Stimulated activated naive CD8-positive, alpha-beta T cell treated with anti-CD3 and anti-CD28 coated beads, Interleukin-15, Interleukin-2, amounts not matched to agents 100 U/mL and 50 U/mL, for 24 hours (primary cell): ENCODE measurements around the gene FN3KRP.

Experiments used
- ATAC-seq: fragments of 150-1000 bp; cut with Tn5 transposase; one replicate; pipeline ENCODE4 v1.10.0; 2021
- DNase-seq: peaks from one replicate; pipeline ENCODE4 v3.0.0; 2021

FN3KRP gene

GRCh38 chr17:82709676-82710498, 6.6 kb upstream of the FN3KRP start:
- DNase-seq (no peak), ATAC-seq (no peak)

- ATAC-seq (no peak), DNase-seq (no peak)
Observed at GRCh38 chr17:82710499-82711232, 5.8 kb upstream of the FN3KRP start.

GRCh38 chr17:82713071-82713723, 3.3 kb upstream of the FN3KRP start:
- no peak for DNase-seq
- no peak for ATAC-seq

GRCh38 chr17:82718986-82719685, 2.6 kb downstream of the FN3KRP start:
- DNase-seq: no peak
- no peak for ATAC-seq

- no peak for DNase-seq
- ATAC-seq: no peak
Observed at GRCh38 chr17:82720204-82720603, 3.7 kb downstream of the FN3KRP start.

- no peak for ATAC-seq
Observed at GRCh38 chr17:82722341-82723013, 6.0 kb downstream of the FN3KRP start.

GRCh38 chr17:82723169-82723807, 6.8 kb downstream of the FN3KRP start:
- DNase-seq: no peak

More at GRCh38 chr17:82722341-82723013, 6.0 kb downstream of the FN3KRP start:
- no peak for DNase-seq

GRCh38 chr17:82726427-82726826, 9.9 kb downstream of the FN3KRP start:
- DNase-seq (no peak), ATAC-seq (no peak)

More at GRCh38 chr17:82723169-82723807, 6.8 kb downstream of the FN3KRP start:
- no peak for ATAC-seq

- ATAC-seq (no peak), DNase-seq (no peak)
Observed at GRCh38 chr17:82729479-82730260, 13.2 kb downstream of the FN3KRP start.

- ATAC-seq (no peak), DNase-seq (no peak)
Observed at GRCh38 chr17:82732118-82732743, 15.7 kb downstream of the FN3KRP start.

- DNase-seq (peak; percentile 31), ATAC-seq (peak; percentile 50)
Observed at GRCh38 chr17:82734987-82735866, 18.7 kb downstream of the FN3KRP start, which contains the start of gene FN3K. FN3K (plus strand) TSS chr17:82735615; CDS start chr17:82735637, 22 bp downstream.

- ATAC-seq (no peak), DNase-seq (no peak)
Observed at GRCh38 chr17:82736511-82737185, 20.1 kb downstream of the FN3KRP start.

- ATAC-seq (no peak), DNase-seq (no peak)
Observed at GRCh38 chr17:82737967-82738877, 21.7 kb downstream of the FN3KRP start.

- DNase-seq (no peak), ATAC-seq (no peak)
Observed at GRCh38 chr17:82740906-82741759, 24.6 kb downstream of the FN3KRP start.

- ATAC-seq: no peak
- DNase-seq: no peak
Observed at GRCh38 chr17:82743344-82744219, 27.1 kb downstream of the FN3KRP start.
